Loucy (cell line): Measurements from ENCODE around the gene NPFFR1.
A peak's percentile ranks its signal among the peaks of the same experiment; 100 is the strongest.

Experiments used
- H2AFZ ChIP-seq: fragments of 200-600 bp; sonication (generic); 2 replicates; pipeline ENCODE4 v1.6.0; 2016; ENCODE audit warnings: antibody characterized with exemption, mild to moderate bottlenecking, low read length, moderate library complexity
- H3F3A ChIP-seq: fragments of 200-600 bp; 2 replicates; pipeline ENCODE4 v1.6.0; 2016; ENCODE audit warnings: antibody characterized with exemption, low read depth, mild to moderate bottlenecking
- H3K27me3 ChIP-seq: fragments of 200-600 bp; sonication (generic); 2 replicates; pipeline ENCODE4 v1.6.1; 2014; ENCODE audit warnings: low read length, mild to moderate bottlenecking; ENCODE audit not compliant: insufficient read depth, poor library complexity, severe bottlenecking
- H3K36me3 ChIP-seq: fragments of 200-600 bp; sonication (generic); 2 replicates; pipeline ENCODE4 v1.6.1; 2016; ENCODE audit warnings: low read length; ENCODE audit not compliant: insufficient read depth
- H3K4me1 ChIP-seq: fragments of 200-600 bp; sonication (generic); 2 replicates; pipeline ENCODE4 v1.5.1; 2014; ENCODE audit warnings: low read length, mild to moderate bottlenecking; ENCODE audit not compliant: insufficient read depth, poor library complexity, severe bottlenecking
- H3K4me2 ChIP-seq: fragments of 200-600 bp; sonication (generic); 2 replicates; pipeline ENCODE4 v1.6.0; 2014; ENCODE audit warnings: antibody characterized with exemption, low read length, low read depth, mild to moderate bottlenecking; ENCODE audit not compliant: poor library complexity, severe bottlenecking
- H3K4me3 ChIP-seq: fragments of 200-600 bp; sonication (generic); 2 replicates; pipeline ENCODE4 v1.5.1; 2014; ENCODE audit warnings: low read length, mild to moderate bottlenecking, mixed read lengths; ENCODE audit not compliant: poor library complexity, severe bottlenecking
- H3K79me2 ChIP-seq: fragments of 200-600 bp; sonication (generic); 2 replicates; pipeline ENCODE4 v1.6.1; 2014; ENCODE audit warnings: low read length; ENCODE audit not compliant: insufficient read depth
- H3K9ac ChIP-seq: fragments of 200-600 bp; sonication (generic); 2 replicates; pipeline ENCODE4 v1.6.0; 2014; ENCODE audit warnings: mild to moderate bottlenecking, low read depth, low read length, moderate library complexity; ENCODE audit not compliant: poor library complexity, severe bottlenecking
- H3K9me2 ChIP-seq: fragments of 200-600 bp; sonication (generic); replicated peaks from 2 replicates; pipeline ENCODE4 v1.6.1; 2016; ENCODE audit warnings: low read depth, low read length, mixed read lengths
- H3K9me3 ChIP-seq: fragments of 200-600 bp; sonication (generic); 2 replicates; pipeline ENCODE4 v1.6.1; 2014; ENCODE audit warnings: mild to moderate bottlenecking, antibody characterized with exemption, low read length, low read depth; ENCODE audit not compliant: insufficient read depth
- H4K20me1 ChIP-seq: fragments of 200-600 bp; sonication (generic); 2 replicates; pipeline ENCODE4 v1.6.0; 2014; ENCODE audit warnings: antibody characterized with exemption, low read length, mild to moderate bottlenecking; ENCODE audit not compliant: insufficient read depth, poor library complexity, severe bottlenecking
- CTCF ChIP-seq: fragments of 200-600 bp; sonication (generic); conservative IDR thresholded peaks from 2 replicates; pipeline ENCODE4 v1.5.1; 2014; ENCODE audit warnings: mild to moderate bottlenecking, antibody characterized with exemption, low read length
- EZH2phosphoT487 ChIP-seq: fragments of 200-600 bp; IDR thresholded peaks from 2 replicates; pipeline ENCODE4 v1.6.1; 2018; ENCODE audit warnings: antibody characterized with exemption, mild to moderate bottlenecking, moderate library complexity, borderline replicate concordance

The NPFFR1 gene

GRCh38 chr10:70222340-70222794 lies 61.4 kb downstream of the NPFFR1 start:
- H2AFZ ChIP-seq = no peak overlapping the region
- H4K20me1 ChIP-seq = peaks cover 33% of the 10 kb centered on the region
- H3K9me3 ChIP-seq = no peaks in the 10 kb centered on the region
- H3K27me3 ChIP-seq = no peaks in the 10 kb centered on the region
- H3K4me2 ChIP-seq = no peak overlapping the region
- H3K36me3 ChIP-seq = peaks cover 13% of the 10 kb centered on the region; the same call in 1 of the 2 replicates
- no peak overlapping the region for H3K4me3 ChIP-seq
- TF ChIP-seq CTCF (no peak), EZH2phosphoT487 (no peak)
- no peaks in the 10 kb centered on the region for H3K9me2 ChIP-seq
- no peak overlapping the region for H3K9ac ChIP-seq
- H3K4me1 ChIP-seq = peaks cover 22% of the 10 kb centered on the region
- H3F3A ChIP-seq = no peaks in the 10 kb centered on the region; the same call in 1 of the 2 replicates
- H3K79me2 ChIP-seq = peaks cover 45% of the 10 kb centered on the region

- peaks cover 9% of the 10 kb centered on the region for H3K4me1 ChIP-seq
- peaks cover 32% of the 10 kb centered on the region; the same call in 1 of the 2 replicates for H3K79me2 ChIP-seq
- no peaks in the 10 kb centered on the region for H3K9me2 ChIP-seq
- no peaks in the 10 kb centered on the region for H3K27me3 ChIP-seq
- no peak overlapping the region for H2AFZ ChIP-seq
- peak overlapping the region; percentile 56 for H3K4me2 ChIP-seq
- H4K20me1 ChIP-seq = peaks cover 25% of the 10 kb centered on the region
- peak overlapping the region; percentile 30 for H3K4me3 ChIP-seq
- H3K36me3 ChIP-seq = peaks cover 26% of the 10 kb centered on the region; the same call in 1 of the 2 replicates
- TF ChIP-seq CTCF (no peak), EZH2phosphoT487 (no peak)
- peak overlapping the region; percentile 45 for H3K9ac ChIP-seq
- H3K9me3 ChIP-seq = no peaks in the 10 kb centered on the region
- H3F3A ChIP-seq = no peaks in the 10 kb centered on the region; the same call in 1 of the 2 replicates
These were observed 62.8 kb downstream of the NPFFR1 start for GRCh38 chr10:70221030-70221429.

GRCh38 chr10:70212879-70213278 lies 70.9 kb downstream of the NPFFR1 start:
- Histone ChIP-seq H3K4me3 (no peak overlapping the region), H3K9ac (no peak overlapping the region), H3K36me3 (peaks cover 90% of the 10 kb centered on the region; the same call in 1 of the 2 replicates), H3K4me2 (no peak overlapping the region), H3F3A (no peaks in the 10 kb centered on the region), H3K27me3 (no peaks in the 10 kb centered on the region), H3K9me2 (no peaks in the 10 kb centered on the region), H4K20me1 (no peaks in the 10 kb centered on the region), H3K9me3 (no peaks in the 10 kb centered on the region), H3K4me1 (no peaks in the 10 kb centered on the region), H3K79me2 (no peaks in the 10 kb centered on the region), H2AFZ (no peak overlapping the region)
- TF ChIP-seq CTCF (no peak), EZH2phosphoT487 (no peak)
